Smooth muscle cell (in vitro differentiated cells): Measurements from ENCODE around the gene FRA10AC1. TPM values are rescaled to one million over a fixed set of nuclear protein-coding genes. Genes with fewer than 3 reads are reported as not detected.

Experiments used
- DNase-seq: peaks from one replicate; lab custom pipeline; 2025; ENCODE audit not compliant: unreplicated experiment; lab: John Stamatoyannopoulos, UW
- H2AFZ ChIP-seq: fragments of 200-600 bp; sonication (generic); 2 replicates; pipeline ENCODE4 v1.6.0; 2016; ENCODE audit warnings: antibody characterized with exemption, low read depth, mild to moderate bottlenecking
- H3F3A ChIP-seq: fragments of 200-600 bp; sonication (generic); 2 replicates; pipeline ENCODE4 v1.6.0; 2017; ENCODE audit warnings: antibody characterized with exemption, low read depth
- H3K27ac ChIP-seq: fragments of 200-600 bp; sonication (generic); 2 replicates; pipeline ENCODE4 v1.5.1; 2016; ENCODE audit warnings: low read depth, mild to moderate bottlenecking
- H3K27me3 ChIP-seq: fragments of 200-600 bp; sonication (generic); 2 replicates; pipeline ENCODE4 v1.6.1; 2016; ENCODE audit warnings: low read depth, mild to moderate bottlenecking
- H3K36me3 ChIP-seq: fragments of 200-600 bp; sonication (generic); 2 replicates; pipeline ENCODE4 v1.5.1; 2016; ENCODE audit warnings: low read depth
- H3K4me1 ChIP-seq: fragments of 200-600 bp; sonication (generic); 2 replicates; pipeline ENCODE4 v1.5.1; 2016; ENCODE audit warnings: low read depth
- H3K4me2 ChIP-seq: fragments of 200-600 bp; sonication (generic); 2 replicates; pipeline ENCODE4 v1.6.0; 2016; ENCODE audit warnings: mild to moderate bottlenecking
- H3K4me3 ChIP-seq: fragments of 200-600 bp; sonication (generic); 2 replicates; pipeline ENCODE4 v1.5.1; 2016; ENCODE audit warnings: mild to moderate bottlenecking
- H3K79me2 ChIP-seq: fragments of 200-600 bp; sonication (generic); 2 replicates; pipeline ENCODE4 v1.6.0; 2016; ENCODE audit warnings: low read depth, mild to moderate bottlenecking
- H3K9ac ChIP-seq: fragments of 200-600 bp; sonication (generic); 2 replicates; pipeline ENCODE4 v1.6.0; 2016; ENCODE audit warnings: low read depth
- H3K9me3 ChIP-seq: fragments of 200-600 bp; sonication (generic); replicated peaks from 2 replicates; pipeline ENCODE4 v1.5.1; 2016; ENCODE audit warnings: low read depth
- H4K20me1 ChIP-seq: fragments of 200-600 bp; sonication (generic); 2 replicates; pipeline ENCODE4 v1.6.0; 2016; ENCODE audit warnings: low read depth
- CTCF ChIP-seq: fragments of 200-600 bp; sonication (generic); IDR thresholded peaks from 2 replicates; pipeline ENCODE4 v1.5.1; 2017; ENCODE audit warnings: borderline replicate concordance, mild to moderate bottlenecking, antibody characterized with exemption; ENCODE audit not compliant: insufficient read depth, poor library complexity, severe bottlenecking
- WGBS: methylation state at CpG from one replicate; pipeline ENCODE4 v1.1.7; 2016; ENCODE audit warnings: low lambda C conversion rate; 5-methylcytosine and 5-hydroxymethylcytosine counted together
- polyA plus RNA-seq: library from polyadenylated mRNA; unstranded; fragments of >200 nt; fragmentation: Nextera tagmentation; extraction: Ambion mirVana; gene quantifications from 2 replicates; pipeline ENCODE4 v1.2.1, GENCODE V29; 2016
- total RNA-seq: library from RNA; depleted of rRNA; stranded (reverse); fragments of >200 nt; gene quantifications from 2 replicates; pipeline ENCODE4 v1.2.3, GENCODE V29; 2014

FRA10AC1 gene
- total and polyA plus RNA-seq, 2 experiments from 2014 or later, result 11.2 to 12.3 TPM

- TF ChIP-seq CTCF, result no peak
- Histone ChIP-seq H3K27me3 (no peaks in the 10 kb centered on the region), H4K20me1 (no peaks in the 10 kb centered on the region)
Measured at GRCh38 chr10:93707623-93708022, 5.2 kb upstream of the FRA10AC1 start.

GRCh38 chr10:93704451-93704850, 2.1 kb upstream of the FRA10AC1 start:
- Histone ChIP-seq H3K27ac (no peak overlapping the region), H4K20me1 (no peaks in the 10 kb centered on the region)

More at GRCh38 chr10:93707623-93708022, 5.2 kb upstream of the FRA10AC1 start:
- no peak for DNase-seq
- peaks cover 5% of the 10 kb centered on the region for H3K4me1 ChIP-seq
- H3K9ac ChIP-seq, result no peak overlapping the region
- no peak overlapping the region for H2AFZ ChIP-seq
- no peaks in the 10 kb centered on the region for H3K79me2 ChIP-seq
- H3K4me2 ChIP-seq, result no peak overlapping the region
- no peak overlapping the region for H3K4me3 ChIP-seq
- no peaks in the 10 kb centered on the region for H3K36me3 ChIP-seq
- H3K9me3 ChIP-seq, result no peaks in the 10 kb centered on the region
- H3K27ac ChIP-seq, result no peak overlapping the region
- H3F3A ChIP-seq, result no peaks in the 10 kb centered on the region

GRCh38 chr10:93703841-93704240, 1.4 kb upstream of the FRA10AC1 start:
- H3F3A ChIP-seq, result no peaks in the 10 kb centered on the region
- H3K36me3 ChIP-seq, result no peaks in the 10 kb centered on the region
- peaks cover 13% of the 10 kb centered on the region for H3K79me2 ChIP-seq
- 93% methylated on average over 1 of the region's 1 CpG for WGBS
- no peaks in the 10 kb centered on the region for H3K27me3 ChIP-seq
- TF ChIP-seq CTCF, result no peak
- peaks cover 12% of the 10 kb centered on the region for H3K4me1 ChIP-seq
- H2AFZ ChIP-seq, result peak overlapping the region; percentile 87
- no peaks in the 10 kb centered on the region for H3K9me3 ChIP-seq
- no peak overlapping the region for H3K27ac ChIP-seq
- no peaks in the 10 kb centered on the region for H4K20me1 ChIP-seq
- no peak overlapping the region for H3K9ac ChIP-seq
- no peak overlapping the region for H3K4me2 ChIP-seq
- H3K4me3 ChIP-seq, result no peak overlapping the region
- DNase-seq, result no peak

More at GRCh38 chr10:93704451-93704850, 2.1 kb upstream of the FRA10AC1 start:
- Histone ChIP-seq H3K27me3 (no peaks in the 10 kb centered on the region), H3K79me2 (peaks cover 13% of the 10 kb centered on the region), H3K4me3 (no peak overlapping the region), H3K36me3 (no peaks in the 10 kb centered on the region), H3K4me2 (no peak overlapping the region), H3K4me1 (peaks cover 12% of the 10 kb centered on the region), H3K9ac (no peak overlapping the region), H2AFZ (peak overlapping the region; percentile 87), H3K9me3 (no peaks in the 10 kb centered on the region), H3F3A (no peaks in the 10 kb centered on the region)
- no peak for TF ChIP-seq CTCF
- WGBS, result 98% methylated on average over 5 of the region's 5 CpGs
- DNase-seq, result no peak

GRCh38 chr10:93703066-93703465, 674 bp upstream of the FRA10AC1 start:
- H3K9ac ChIP-seq, result peak overlapping the region; percentile 75
- peaks cover 12% of the 10 kb centered on the region for H3K4me1 ChIP-seq
- no peaks in the 10 kb centered on the region for H4K20me1 ChIP-seq
- no peaks in the 10 kb centered on the region for H3F3A ChIP-seq
- peaks cover 15% of the 10 kb centered on the region for H3K79me2 ChIP-seq
- H3K36me3 ChIP-seq, result no peaks in the 10 kb centered on the region
- TF ChIP-seq CTCF, result no peak
- H2AFZ ChIP-seq, result peak overlapping the region; percentile 98
- peak overlapping the region; percentile 62 for H3K27ac ChIP-seq
- peak overlapping the region; percentile 89 for H3K4me2 ChIP-seq
- H3K9me3 ChIP-seq, result no peaks in the 10 kb centered on the region
- DNase-seq, result no peak
- no peaks in the 10 kb centered on the region for H3K27me3 ChIP-seq
- 35% methylated on average over 12 of the region's 12 CpGs for WGBS
- H3K4me3 ChIP-seq, result peak overlapping the region; percentile 62
